Mesenchymal stem cell (in vitro differentiated cells and primary cell): Measurements from ENCODE around the gene FHIP1B.
A peak's percentile ranks its signal among the peaks of the same experiment; 100 is the strongest.

ENCODE experiments used
- DNase-seq: peaks from one replicate; pipeline ENCODE4 v3.0.0-alpha.2; 2013
- H2AFZ ChIP-seq: one replicate; pipeline ENCODE4 v1.6.1; 2013; ENCODE audit warnings: low read depth, mild to moderate bottlenecking, control low read depth, inconsistent platforms, low read length, moderate library complexity
- H2AK5ac ChIP-seq: 2 replicates; pipeline ENCODE4 v1.6.1; 2013; ENCODE audit warnings: low read length, moderate library complexity, mild to moderate bottlenecking, inconsistent platforms; ENCODE audit not compliant: severe bottlenecking
- H2BK120ac ChIP-seq: one replicate; pipeline ENCODE4 v1.6.1; 2013; ENCODE audit warnings: low read depth, mild to moderate bottlenecking, inconsistent platforms, low read length, moderate library complexity
- H2BK12ac ChIP-seq, 2 experiments: one replicate each; pipeline ENCODE4 v1.6.1; 2013; ENCODE audit warnings: inconsistent platforms in 2 of 2, low read length in 2 of 2, mild to moderate bottlenecking in 2 of 2, moderate library complexity in 2 of 2, control low read depth in 1 of 2
- H2BK15ac ChIP-seq: one replicate; pipeline ENCODE4 v1.6.1; 2013; ENCODE audit warnings: mild to moderate bottlenecking, low read depth, inconsistent platforms; ENCODE audit not compliant: poor library complexity, severe bottlenecking
- H2BK5ac ChIP-seq: 2 replicates; pipeline ENCODE4 v1.6.1; 2013; ENCODE audit warnings: low read depth, mild to moderate bottlenecking, low read length, control low read depth, inconsistent platforms; ENCODE audit not compliant: poor library complexity, severe bottlenecking
- H3K14ac ChIP-seq, 2 experiments: one replicate each; pipeline ENCODE4 v1.6.1; 2013; ENCODE audit warnings: inconsistent platforms in 2 of 2, low read length in 2 of 2, control low read depth in 1 of 2, mild to moderate bottlenecking in 1 of 2, moderate library complexity in 1 of 2
- H3K18ac ChIP-seq, 2 experiments: one replicate each; pipeline ENCODE4 v1.6.1; 2013; ENCODE audit warnings: inconsistent platforms in 2 of 2, low read length in 2 of 2, control low read depth in 1 of 2, low read depth in 1 of 2, mild to moderate bottlenecking in 1 of 2
- H3K23ac ChIP-seq, 2 experiments: one replicate each; pipeline ENCODE4 v1.6.1; 2013; ENCODE audit warnings: inconsistent platforms in 2 of 2, low read length in 2 of 2, mild to moderate bottlenecking in 2 of 2, moderate library complexity in 2 of 2, control low read depth in 1 of 2
- H3K27ac ChIP-seq: 2 replicates; pipeline ENCODE4 v1.5.1; 2013; ENCODE audit warnings: mild to moderate bottlenecking, moderate library complexity, low read length, control low read depth, inconsistent platforms; ENCODE audit not compliant: poor library complexity, severe bottlenecking
- H3K27me3 ChIP-seq, 2 experiments: 2 replicates each; pipeline versions ENCODE4 v1.6.1 to v1.7.0; 2013; ENCODE audit warnings: low read length in 2 of 2, mild to moderate bottlenecking in 2 of 2, moderate library complexity in 2 of 2, control low read depth in 1 of 2, inconsistent platforms in 1 of 2; ENCODE audit not compliant: control insufficient read depth in 1 of 2, insufficient read depth in 1 of 2
- H3K36me3 ChIP-seq, 2 experiments: 2 replicates each; pipeline versions ENCODE4 v1.6.1 to v1.7.0; 2013; ENCODE audit warnings: low read length in 2 of 2, control low read depth in 1 of 2, inconsistent platforms in 1 of 2, low read depth in 1 of 2, mild to moderate bottlenecking in 1 of 2; ENCODE audit not compliant: insufficient read depth in 2 of 2, control insufficient read depth in 1 of 2
- H3K4ac ChIP-seq, 2 experiments: one replicate each; pipeline ENCODE4 v1.6.1; 2013; ENCODE audit warnings: inconsistent platforms in 2 of 2, low read length in 2 of 2, mild to moderate bottlenecking in 2 of 2, moderate library complexity in 2 of 2, control low read depth in 1 of 2, low read depth in 1 of 2
- H3K4me1 ChIP-seq: 2 replicates; pipeline ENCODE4 v1.6.1; 2013; ENCODE audit warnings: low read depth, low read length, control low read depth; ENCODE audit not compliant: control insufficient read depth, insufficient read depth
- H3K4me2 ChIP-seq: 2 replicates; pipeline ENCODE4 v1.6.1; 2013; ENCODE audit warnings: low read length, mild to moderate bottlenecking, inconsistent platforms; ENCODE audit not compliant: poor library complexity, severe bottlenecking
- H3K4me3 ChIP-seq, 2 experiments: 2 replicates each; pipeline versions ENCODE4 v1.5.1 to v1.7.0; 2013; ENCODE audit warnings: low read length in 2 of 2, mild to moderate bottlenecking in 2 of 2, control low read depth in 1 of 2, low read depth in 1 of 2; ENCODE audit not compliant: insufficient read depth in 1 of 2
- H3K79me1 ChIP-seq: replicated peaks from 2 replicates; pipeline ENCODE4 v1.6.1; 2013; ENCODE audit warnings: mild to moderate bottlenecking, control low read depth, low read length, inconsistent platforms; ENCODE audit not compliant: poor library complexity, severe bottlenecking
- H3K9ac ChIP-seq: 2 replicates; pipeline ENCODE4 v1.7.0; 2013; ENCODE audit warnings: mild to moderate bottlenecking, low read length, moderate library complexity
- H3K9me3 ChIP-seq: 2 replicates; pipeline ENCODE4 v1.7.0; 2013; ENCODE audit warnings: mild to moderate bottlenecking, low read length; ENCODE audit not compliant: control insufficient read depth
- H4K8ac ChIP-seq: one replicate; pipeline ENCODE4 v1.6.1; 2013; ENCODE audit warnings: inconsistent platforms, mild to moderate bottlenecking, low read length, moderate library complexity
- H4K91ac ChIP-seq: one replicate; pipeline ENCODE4 v1.6.1; 2013; ENCODE audit warnings: mild to moderate bottlenecking, low read length, inconsistent platforms
- WGBS: methylation state at CpG from one replicate; pipeline ENCODE4 v1.1.7; 2013; ENCODE audit warnings: mixed read lengths; 5-methylcytosine and 5-hydroxymethylcytosine counted together

The FHIP1B gene

GRCh38 chr11:6237266-6237665 lies 2.8 kb upstream of the FHIP1B start:
- no peak for DNase-seq
- H3K9ac ChIP-seq: no peak overlapping the region
- 94% methylated on average over 2 of the region's 4 CpGs for whole genome bisulfite sequencing
- H3K79me1 ChIP-seq: peaks cover 6% of the 10 kb centered on the region
- H2BK5ac ChIP-seq: no peak overlapping the region
- no peak overlapping the region for H3K27ac ChIP-seq
- no peak overlapping the region for H2AK5ac ChIP-seq
- H3K4me1 ChIP-seq: peaks cover 3% of the 10 kb centered on the region
- no peak overlapping the region for H3K18ac ChIP-seq
- H4K91ac ChIP-seq: no peak overlapping the region
- no peak overlapping the region for H3K4me3 ChIP-seq
- no peak overlapping the region for H4K8ac ChIP-seq
- H3K4me2 ChIP-seq: no peak overlapping the region
- H2BK120ac ChIP-seq: no peak overlapping the region
- no peak overlapping the region for H2AFZ ChIP-seq
- H3K36me3 ChIP-seq: no peaks in the 10 kb centered on the region
- no peaks in the 10 kb centered on the region for H3K9me3 ChIP-seq
- no peak overlapping the region for H3K4ac ChIP-seq
- no peak overlapping the region for H3K14ac ChIP-seq
- H2BK12ac ChIP-seq: no peak overlapping the region
- H3K23ac ChIP-seq: no peak overlapping the region
- H2BK15ac ChIP-seq: no peak overlapping the region
- peaks cover 0 to 28% of the 10 kb centered on the region in 2 experiments for H3K27me3 ChIP-seq

- no peak overlapping the region for H2AK5ac ChIP-seq
- 3% methylated on average over 10 of the region's 10 CpGs for WGBS
- peaks cover 3% of the 10 kb centered on the region for H3K4me1 ChIP-seq
- H4K8ac ChIP-seq: no peak overlapping the region
- no peak overlapping the region for H2BK120ac ChIP-seq
- H3K27me3 ChIP-seq: peaks cover 0 to 13% of the 10 kb centered on the region in 2 experiments
- H3K36me3 ChIP-seq: peaks cover 3% of the 10 kb centered on the region in 2 experiments
- peak overlapping the region; percentile 93 to 100 for H3K4me3 ChIP-seq
- peaks cover 17% of the 10 kb centered on the region for H3K79me1 ChIP-seq
- H3K18ac ChIP-seq: peak overlapping the region; percentile 73 to 86
- peak overlapping the region in 1 of 2 experiments; percentile 91 for H3K14ac ChIP-seq
- H2BK12ac ChIP-seq: no peak overlapping the region
- H3K23ac ChIP-seq: no peak overlapping the region
- H2BK15ac ChIP-seq: no peak overlapping the region
- peak overlapping the region; percentile 63 to 70 for H3K4ac ChIP-seq
- no peak overlapping the region for H3K27ac ChIP-seq
- H4K91ac ChIP-seq: no peak overlapping the region
- no peak overlapping the region for H2BK5ac ChIP-seq
- peak overlapping the region; percentile 89 for H3K4me2 ChIP-seq
- H3K9me3 ChIP-seq: no peaks in the 10 kb centered on the region
- peak overlapping the region; percentile 99 for H3K9ac ChIP-seq
- no peak for DNase-seq
- H2AFZ ChIP-seq: peak overlapping the region; percentile 95
Measured at GRCh38 chr11:6233984-6234386, 451 bp downstream of the FHIP1B start.

- Histone ChIP-seq H3K9me3 (no peaks in the 10 kb centered on the region), H4K8ac (no peak overlapping the region), H2BK120ac (no peak overlapping the region), H3K4me2 (no peak overlapping the region), H2AK5ac (no peak overlapping the region), H3K9ac (peak overlapping the region; percentile 99), H3K4me3 (peak overlapping the region in 1 of 2 experiments; percentile 100), H2BK12ac (no peak overlapping the region), H3K27ac (no peak overlapping the region), H2AFZ (no peak overlapping the region), H3K23ac (no peak overlapping the region), H3K18ac (no peak overlapping the region), H3K4ac (no peak overlapping the region), H3K36me3 (peaks cover 3% of the 10 kb centered on the region in 2 experiments), H2BK5ac (no peak overlapping the region), H3K79me1 (peaks cover 17% of the 10 kb centered on the region), H3K14ac (no peak overlapping the region), H3K27me3 (peaks cover 0 to 2% of the 10 kb centered on the region in 2 experiments), H4K91ac (no peak overlapping the region), H2BK15ac (no peak overlapping the region), H3K4me1 (peaks cover 3% of the 10 kb centered on the region)
- DNase-seq: no peak
Measured at GRCh38 chr11:6232899-6233298, 1.5 kb downstream of the FHIP1B start.

GRCh38 chr11:6229911-6230310 lies 4.5 kb downstream of the FHIP1B start:
- 67% methylated on average over 1 of the region's 2 CpGs for WGBS
- Histone ChIP-seq H4K8ac (no peak overlapping the region), H3K4me1 (peaks cover 3% of the 10 kb centered on the region), H2AK5ac (no peak overlapping the region), H2AFZ (no peak overlapping the region), H3K4me3 (no peak overlapping the region), H3K23ac (no peak overlapping the region), H3K4ac (no peak overlapping the region), H3K14ac (no peak overlapping the region), H2BK5ac (no peak overlapping the region), H2BK12ac (peak overlapping the region in 1 of 2 experiments; percentile 29), H3K79me1 (peaks cover 24% of the 10 kb centered on the region), H4K91ac (no peak overlapping the region), H2BK15ac (no peak overlapping the region), H3K9ac (no peak overlapping the region), H3K36me3 (peaks cover 3% of the 10 kb centered on the region in 2 experiments), H3K27ac (no peak overlapping the region), H2BK120ac (no peak overlapping the region), H3K4me2 (no peak overlapping the region), H3K27me3 (no peaks in the 10 kb centered on the region), H3K18ac (no peak overlapping the region), H3K9me3 (no peaks in the 10 kb centered on the region)
- no peak for DNase-seq
